ENCODE data around the gene FAM107B. TPM values are rescaled to one million over a fixed set of nuclear protein-coding genes. Genes with fewer than 3 reads are reported as not detected.

Gene FAM107B
- total and polyA plus RNA-seq, 2 of the 8 experiments (the other 6 are each of a cell fraction or from before 2014, with no cell fraction given): 7.5 to 28.1 TPM

DNA sequence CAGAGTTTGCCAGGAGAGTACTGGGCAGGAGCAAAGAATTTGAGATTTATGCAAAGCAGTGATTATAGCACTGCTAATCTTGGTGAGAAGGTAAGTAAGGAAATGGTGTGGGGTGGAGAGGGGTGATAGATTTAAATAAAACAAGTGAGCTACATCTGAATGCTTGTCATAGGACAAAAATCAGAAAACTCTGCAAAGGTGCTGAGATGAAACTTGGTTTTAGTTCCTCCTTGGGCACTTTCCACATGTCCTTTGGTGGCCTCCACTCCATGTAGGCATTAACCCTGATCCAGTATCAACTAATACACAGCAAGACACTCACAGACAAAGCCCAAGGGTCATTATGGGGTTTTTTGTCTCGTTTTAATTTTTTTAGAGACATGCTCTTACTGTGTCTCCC, 25.7 kb upstream of the FAM107B start:
- Histone ChIP-seq H3K9ac (replicated peaks in 1 of 4; ENCODE audit: extremely low read depth in 1 of 4, low read depth in 3 of 4, low read length in 3 of 4) (no peak overlapping the region), H4K20me1 (replicated peaks in 1 of 2; ENCODE audit: control insufficient read depth in 1 of 2, insufficient read depth in 2 of 2, low read length in 2 of 2) (no peaks in the 10 kb centered on the region), H3K4me2 (ENCODE audit: insufficient read depth in 1 of 2, low read depth in 2 of 2, low read length in 2 of 2) (no peak overlapping the region), H4K91ac (replicated peaks; ENCODE audit: insufficient read length, low read length) (no peak overlapping the region), H3K79me1 (ENCODE audit: low read depth, low read length) (no peaks in the 10 kb centered on the region), H3K14ac (ENCODE audit: insufficient read length) (no peak overlapping the region), H3K56ac (replicated peaks; ENCODE audit: insufficient read length, low read depth, low read length) (no peak overlapping the region), H2BK5ac (ENCODE audit: low read depth, low read length) (no peak overlapping the region), H2BK120ac (replicated peaks; ENCODE audit: low read depth, low read length) (no peak overlapping the region), H3K27me3 (replicated peaks in 1 of 4; ENCODE audit: control insufficient read depth in 3 of 4, extremely low read depth in 1 of 4, insufficient read depth in 3 of 4, low read length in 3 of 4) (no peaks in the 10 kb centered on the region), H4K8ac (ENCODE audit: extremely low read depth, insufficient read depth, low read length) (no peak overlapping the region), H4K5ac (ENCODE audit: insufficient read length, low read depth, low read length) (no peak overlapping the region), H2AFZ (ENCODE audit: low read length) (no peak overlapping the region), H3K23me2 (ENCODE audit: low read depth, low read length) (no peaks in the 10 kb centered on the region), H3K79me2 (ENCODE audit: control insufficient read depth in 1 of 2, insufficient read depth in 2 of 2, low read length in 2 of 2) (no peaks in the 10 kb centered on the region; a peak in 1 of 4 replicates), H3K4me1 (replicated peaks in 1 of 4; ENCODE audit: control insufficient read depth in 3 of 4, insufficient read depth in 4 of 4, low read length in 3 of 4) (no peaks in the 10 kb centered on the region), H3K9me3 (ENCODE audit: insufficient read depth in 2 of 2, low read depth in 1 of 2, low read length in 1 of 2) (no peaks in the 10 kb centered on the region), H2BK12ac (ENCODE audit: low read depth, low read length) (no peak overlapping the region), H3K18ac (ENCODE audit: extremely low read depth, low read length) (no peak overlapping the region), H3K36me3 (ENCODE audit: control insufficient read depth in 2 of 4, insufficient read depth in 4 of 4, low read length in 3 of 4) (no peaks in the 10 kb centered on the region), H3K4ac (replicated peaks; ENCODE audit: insufficient read length, low read depth, low read length) (no peak overlapping the region), H3K27ac (ENCODE audit: low read depth, low read length) (no peak overlapping the region), H3K4me3 (ENCODE audit: extremely low read depth in 1 of 4, insufficient read depth in 2 of 4, low read depth in 3 of 4, low read length in 4 of 4) (no peak overlapping the region), H2BK20ac (ENCODE audit: low read length) (no peak overlapping the region), H2AK5ac (ENCODE audit: low read depth, low read length) (no peak overlapping the region), H2BK15ac (ENCODE audit: low read length) (no peak overlapping the region), H3K23ac (ENCODE audit: insufficient read length) (no peak overlapping the region)
- FAIRE-seq (no peak), DNase-seq (ENCODE audit: low read depth in 1 of 2, low spot score in 2 of 2) (no peak)
- CTCF ChIA-PET (ENCODE audit: partially characterized antibody): interaction anchor here (1.1 to 2.6 kb wide), 5 partner anchors 11 to 272 kb away, joined by 3 to 7 read pairs (median 3); no protein-coding TSS in a partner anchor
- 69% methylated on average over 1 of the region's 1 CpG; no CpG with 5 or more reads in 1 of the 2 experiments for WGBS, 2 experiments (ENCODE audit: extremely low coverage in 1 of 2, insufficient coverage in 1 of 2, insufficient read length in 1 of 2, insufficient replicate concordance in 2 of 2, low coverage in 1 of 2, low lambda C conversion rate in 2 of 2, missing lambda C conversion rate in 1 of 2)
- POLR2A ChIA-PET (ENCODE audit: partially characterized antibody): interaction anchor here (1.3 kb wide), 1 partner anchor 20 kb away, joined by 3 read pairs; no protein-coding TSS in a partner anchor
- no peak for TF ChIP-seq SP2 (IDR thresholded peaks at IDR 0.05; ENCODE audit: low read length)
- TF ChIP-seq MAFK (IDR thresholded peaks at IDR 0.05; ENCODE audit: low read depth, low read length): no peak
- no peak for TF ChIP-seq SIN3A (conservative IDR thresholded peaks at IDR 0.05 in 1 of 2, IDR thresholded peaks at IDR 0.05 in 1 of 2; ENCODE audit: low read depth in 1 of 2, low read length in 2 of 2)
- TF ChIP-seq TEAD4 (IDR thresholded peaks at IDR 0.05; ENCODE audit: low read depth, low read length): no peak

Measured in H1 (cell line).